HG03520 (cell line): ENCODE measurements around the gene FNIP1.
A peak's percentile ranks its signal among the peaks of the same experiment; 100 is the strongest.
"Not testable (repeated sequence)": the region's sequence is repeated elsewhere in the genome, so short reads cannot be mapped to it uniquely, and the experiment has no call there.

Source experiments
- ATAC-seq: cut with Tn5 transposase; IDR thresholded peaks from one replicate; pipeline ENCODE4 v1.9.1; 2021; ENCODE audit warnings: mild to moderate bottlenecking, moderate library complexity; ENCODE audit not compliant: unreplicated experiment

FNIP1 gene

GRCh38 chr5:131796793-131797693 lies at the start of gene FNIP1:
Gene FNIP1 (minus strand): TSS chr5:131797017. CDS start chr5:131796921, 96 bp downstream.
- ATAC-seq, result peak; percentile 91

DNA sequence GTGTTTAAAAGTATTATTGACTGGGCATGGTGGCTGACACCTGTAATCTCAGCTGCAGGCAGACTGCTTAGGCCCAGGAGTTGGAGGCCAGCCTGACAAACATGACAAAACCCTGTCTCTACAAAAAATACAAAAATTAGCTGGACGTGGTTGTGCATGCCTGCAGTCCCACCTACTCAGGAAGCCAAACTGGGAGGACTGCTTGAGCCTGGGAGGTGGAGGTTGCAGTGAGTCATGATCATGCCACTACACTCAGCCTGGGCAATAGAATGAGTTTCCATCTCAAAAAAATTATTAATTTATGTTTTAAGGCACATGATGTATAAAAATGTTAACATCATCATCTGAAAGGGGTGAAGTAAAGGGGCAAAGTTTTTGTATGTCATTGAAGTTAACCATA lies 49.7 kb upstream of the FNIP1 start:
- ATAC-seq, result no peak

- ATAC-seq, result no peak
These were observed 49.0 kb upstream of the FNIP1 start for GRCh38 chr5:131845828-131846227.

DNA sequence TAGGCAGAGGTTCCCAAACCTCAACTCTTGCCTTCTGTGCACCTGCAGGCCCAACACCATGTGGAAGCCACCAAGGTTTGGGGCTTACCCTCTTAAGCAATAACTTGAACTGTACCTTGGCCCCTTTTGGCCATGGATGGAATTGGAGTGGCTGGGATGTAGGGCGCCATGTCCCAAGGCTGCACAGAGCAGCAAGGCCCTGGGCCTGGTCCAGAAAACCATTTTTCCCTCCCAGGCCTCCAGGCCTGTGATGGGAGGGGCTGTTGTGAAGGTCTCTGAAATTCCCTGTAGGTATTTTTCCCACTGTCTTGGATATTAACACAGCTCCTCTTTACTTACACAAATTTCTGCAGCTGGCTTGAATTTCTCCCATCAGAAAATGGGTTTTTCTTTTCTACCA lies 46.2 kb upstream of the FNIP1 start:
- not testable (repeated sequence) for ATAC-seq

GRCh38 chr5:131832702-131833101 lies 35.9 kb upstream of the FNIP1 start:
- not testable (repeated sequence) for ATAC-seq

- ATAC-seq, result peak; percentile 92
These were observed 28.7 kb upstream of the FNIP1 start for GRCh38 chr5:131825404-131826013.

DNA sequence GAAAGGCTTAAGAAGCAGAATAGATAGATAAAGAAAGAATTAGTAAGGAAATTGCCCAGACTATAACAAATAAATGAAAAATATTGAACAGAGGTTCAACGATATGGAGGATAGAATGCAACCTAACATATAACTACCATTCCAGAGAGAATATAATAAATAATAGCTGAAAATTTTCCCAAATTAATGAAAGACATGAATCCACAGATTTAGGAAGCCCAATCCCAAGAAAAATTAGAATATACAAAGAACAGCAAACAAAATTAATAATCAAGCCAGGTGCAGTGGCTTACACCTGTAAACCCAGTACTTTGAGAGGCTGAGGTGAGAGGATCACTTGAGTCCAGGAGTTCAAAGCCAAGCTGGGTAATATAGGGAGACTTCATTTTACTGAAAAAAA lies 27.8 kb upstream of the FNIP1 start:
- ATAC-seq, result no peak

DNA sequence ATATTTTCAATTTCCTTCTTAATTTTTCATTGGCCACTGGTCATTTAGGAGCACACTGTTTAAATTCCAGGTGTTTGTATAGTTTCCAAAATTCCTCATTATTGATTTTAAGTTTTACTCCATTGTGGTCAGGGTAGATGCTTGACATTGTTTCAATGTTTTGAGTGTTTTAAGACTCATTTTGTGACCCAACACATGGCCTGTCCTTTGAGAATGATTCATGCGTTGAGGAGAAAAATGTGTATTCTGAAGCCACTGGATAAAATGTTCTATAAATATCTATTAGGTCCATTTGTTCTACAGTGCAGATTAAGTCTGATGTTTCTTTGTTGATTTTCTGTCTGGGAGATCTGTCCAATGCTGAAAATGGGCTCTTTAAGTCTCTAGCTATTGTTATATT lies 24.4 kb upstream of the FNIP1 start:
- no peak for ATAC-seq

DNA sequence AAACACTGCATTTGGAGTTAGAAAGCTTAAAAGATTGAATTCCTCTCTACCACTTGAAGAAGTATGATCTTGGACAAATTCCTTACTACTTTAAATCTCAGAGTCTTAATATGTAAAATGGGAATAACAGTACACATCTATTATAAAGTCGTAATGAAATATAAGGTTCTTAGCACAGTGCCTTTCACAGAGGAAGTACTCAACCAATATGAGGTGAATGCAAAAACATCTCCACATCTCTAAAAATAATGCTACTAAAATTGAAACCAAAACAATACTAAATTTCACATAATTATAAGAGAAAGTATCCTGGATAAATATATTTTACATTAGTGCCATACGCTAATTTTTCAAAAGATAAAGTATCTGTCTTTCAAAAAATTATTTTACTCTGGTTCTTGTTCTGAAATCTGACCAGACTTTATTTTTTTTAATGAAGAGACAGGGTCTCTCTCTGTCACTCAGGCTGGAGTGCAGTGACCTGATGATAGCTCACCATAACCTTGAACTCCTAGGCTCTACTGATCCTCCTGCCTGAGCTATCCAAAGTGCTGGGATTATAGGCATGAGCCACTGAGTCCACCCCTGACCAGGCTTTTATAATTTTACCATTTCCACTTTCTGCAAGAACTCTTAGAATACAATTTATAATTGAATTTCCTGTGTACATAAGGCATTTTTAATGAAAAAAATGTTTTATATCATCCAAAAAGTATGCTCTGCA lies 21.3 kb upstream of the FNIP1 start:
- no peak for ATAC-seq

DNA sequence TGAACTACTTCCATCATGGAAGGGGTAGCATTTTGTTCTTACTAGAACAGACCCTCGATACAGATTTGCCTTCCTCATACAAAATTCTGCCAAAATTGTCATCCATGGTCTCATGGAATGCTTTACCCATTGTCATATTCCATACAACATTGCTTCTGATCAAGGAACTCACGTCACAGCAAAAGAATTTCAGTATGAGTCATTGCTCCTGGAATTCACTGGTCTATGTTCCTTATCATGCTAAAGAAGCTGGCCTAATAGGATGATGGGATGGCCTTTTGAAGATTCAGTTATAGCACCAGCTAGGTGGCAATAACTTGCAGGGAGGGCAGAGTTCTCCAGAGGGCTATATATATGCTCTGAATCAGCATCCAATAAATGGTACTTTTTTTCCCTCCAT lies 18.2 kb upstream of the FNIP1 start:
- ATAC-seq, result no peak

- ATAC-seq, result no peak
These were observed 15.7 kb upstream of the FNIP1 start for GRCh38 chr5:131812371-131813160.

- ATAC-seq, result no peak
These were observed 13.9 kb upstream of the FNIP1 start for GRCh38 chr5:131810510-131811249.

DNA sequence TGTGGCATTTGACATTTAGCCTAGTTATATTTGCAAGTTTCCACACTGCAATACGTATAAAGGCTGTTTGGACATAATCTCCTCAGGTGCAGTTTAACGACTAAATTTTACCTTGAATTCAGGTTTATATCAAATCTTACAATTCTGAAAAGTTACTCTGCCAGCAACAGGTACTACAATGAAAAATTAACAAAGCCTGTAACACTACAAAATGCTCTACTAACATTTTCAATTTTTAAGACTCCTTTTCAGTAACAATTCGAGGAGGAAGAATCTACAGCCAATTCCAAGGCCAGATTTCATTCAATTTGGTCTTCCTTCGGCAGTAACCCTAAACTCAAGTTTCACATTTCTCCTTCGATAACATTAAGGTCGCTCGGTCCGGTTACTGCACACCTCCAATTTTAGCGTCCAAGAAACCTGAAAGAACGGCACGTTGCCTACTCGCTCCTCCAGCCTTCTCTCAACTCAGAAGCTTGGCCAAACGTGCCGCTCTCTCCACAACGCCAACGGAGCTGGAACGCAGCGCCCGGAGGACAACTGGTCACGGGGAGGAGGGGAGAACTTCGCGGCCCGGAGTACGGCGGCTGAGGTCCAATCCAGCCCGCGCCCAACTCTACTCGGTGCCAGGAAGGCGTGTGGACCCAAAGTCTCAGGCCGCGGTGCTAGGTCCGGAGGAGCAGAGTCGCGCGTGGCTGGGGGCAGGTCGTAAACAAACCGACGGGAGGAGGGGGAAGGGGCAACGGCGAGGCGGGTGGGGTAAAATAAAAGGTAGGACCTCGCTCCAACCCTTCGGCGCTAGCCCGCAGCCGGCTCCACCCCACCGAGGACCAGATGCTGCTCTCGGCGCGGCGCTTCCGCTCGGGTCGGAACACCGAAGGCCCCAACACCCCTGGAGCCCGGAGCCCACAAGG lies 681 bp downstream of the FNIP1 start:
- ATAC-seq, result peak; percentile 21

DNA sequence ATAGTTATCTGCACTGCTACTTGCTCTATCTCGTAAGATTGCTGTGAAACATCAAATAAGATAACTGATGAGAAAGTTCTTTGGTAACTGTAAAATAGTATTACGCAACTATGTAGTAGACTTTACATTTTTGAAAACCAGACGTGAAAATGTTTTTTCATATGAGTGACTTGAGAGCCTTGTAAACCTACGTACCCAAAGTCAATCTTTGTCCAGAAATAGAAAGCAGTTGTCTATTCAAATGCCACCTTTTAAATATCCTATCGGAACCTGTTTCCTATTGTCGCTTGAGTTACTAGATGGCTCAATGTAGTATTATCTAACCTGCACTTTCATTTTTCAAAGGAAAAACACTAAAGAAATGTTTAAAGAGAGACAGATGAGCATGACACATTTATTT lies 1.6 kb downstream of the FNIP1 start:
- no peak for ATAC-seq

DNA sequence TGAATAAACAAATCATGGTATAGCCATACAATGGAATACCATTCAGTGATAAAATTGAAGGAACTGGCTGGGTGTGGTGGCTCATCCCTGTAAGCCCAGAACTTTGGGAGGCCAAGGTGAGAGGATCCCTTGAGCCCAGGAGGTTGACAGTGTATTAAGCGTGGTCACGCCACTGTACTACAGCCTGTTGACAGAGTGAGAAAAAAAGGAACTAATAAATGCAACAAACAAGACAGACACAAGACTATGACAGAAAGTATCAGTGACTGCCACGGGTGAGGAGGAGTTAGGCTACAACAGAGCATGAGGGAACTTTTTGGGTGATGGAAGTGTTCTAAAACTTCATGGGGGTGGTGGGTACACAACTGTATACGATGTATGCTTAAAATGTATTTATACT lies 2.2 kb downstream of the FNIP1 start:
- no peak for ATAC-seq

DNA sequence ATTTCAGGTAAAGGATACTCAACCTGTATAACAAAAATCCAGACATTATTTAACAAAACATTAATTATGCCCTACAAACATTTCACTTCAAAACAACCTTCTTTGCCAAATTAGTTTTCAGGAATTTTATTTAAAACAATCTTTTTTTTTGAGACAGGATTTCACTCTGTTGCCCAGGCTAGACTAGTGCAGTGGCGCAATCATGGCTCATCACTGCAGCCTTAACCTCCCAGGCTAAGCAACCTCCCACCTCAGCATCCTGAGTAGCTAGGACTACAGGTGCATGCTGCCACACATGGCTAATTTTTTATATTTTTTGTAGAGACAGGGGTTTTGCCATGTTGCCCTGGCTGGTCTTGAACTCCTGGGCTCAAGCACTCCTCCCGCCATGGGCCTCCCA lies 3.9 kb downstream of the FNIP1 start:
- no peak for ATAC-seq

GRCh38 chr5:131791866-131792265 lies 5.0 kb downstream of the FNIP1 start:
- no peak for ATAC-seq

DNA sequence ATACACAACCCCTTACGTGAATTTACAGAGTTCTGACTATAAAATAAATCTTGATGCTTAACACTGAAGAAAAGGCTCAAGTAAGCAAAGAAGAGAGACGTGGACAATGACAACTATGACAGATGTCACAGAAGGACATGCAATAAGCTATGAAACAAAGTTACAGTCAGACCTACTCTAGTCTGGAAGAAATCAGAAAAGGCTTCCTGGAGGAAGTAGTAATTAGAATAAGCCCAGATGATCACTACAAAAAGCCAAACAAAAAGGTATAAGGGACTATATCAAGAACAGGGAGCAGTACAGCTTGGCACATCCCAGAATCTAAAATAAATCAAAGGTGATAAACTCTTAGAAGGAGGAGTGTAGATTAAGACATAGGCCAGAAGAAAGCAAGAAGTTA lies 6.3 kb downstream of the FNIP1 start:
- no peak for ATAC-seq

DNA sequence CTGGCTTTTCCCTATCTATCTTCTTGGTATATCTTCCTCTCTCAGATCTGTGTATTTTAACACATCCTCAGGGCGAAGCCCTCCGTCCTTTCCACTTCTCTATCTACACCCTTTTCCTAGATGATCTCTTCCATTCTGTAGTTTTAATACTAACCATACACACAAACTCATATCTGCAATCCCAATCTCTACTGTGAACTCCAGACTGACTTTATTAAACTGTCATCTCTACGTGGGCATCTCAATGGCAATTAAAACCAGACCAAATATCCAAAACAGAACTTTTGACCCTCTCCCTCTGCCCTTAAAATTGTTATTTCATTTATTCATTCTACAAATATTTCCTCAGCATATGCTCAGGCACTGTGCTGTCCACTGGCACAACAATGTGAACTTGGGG lies 7.1 kb downstream of the FNIP1 start:
- no peak for ATAC-seq
